ENCODE data around the gene SCRN1.

DNA sequence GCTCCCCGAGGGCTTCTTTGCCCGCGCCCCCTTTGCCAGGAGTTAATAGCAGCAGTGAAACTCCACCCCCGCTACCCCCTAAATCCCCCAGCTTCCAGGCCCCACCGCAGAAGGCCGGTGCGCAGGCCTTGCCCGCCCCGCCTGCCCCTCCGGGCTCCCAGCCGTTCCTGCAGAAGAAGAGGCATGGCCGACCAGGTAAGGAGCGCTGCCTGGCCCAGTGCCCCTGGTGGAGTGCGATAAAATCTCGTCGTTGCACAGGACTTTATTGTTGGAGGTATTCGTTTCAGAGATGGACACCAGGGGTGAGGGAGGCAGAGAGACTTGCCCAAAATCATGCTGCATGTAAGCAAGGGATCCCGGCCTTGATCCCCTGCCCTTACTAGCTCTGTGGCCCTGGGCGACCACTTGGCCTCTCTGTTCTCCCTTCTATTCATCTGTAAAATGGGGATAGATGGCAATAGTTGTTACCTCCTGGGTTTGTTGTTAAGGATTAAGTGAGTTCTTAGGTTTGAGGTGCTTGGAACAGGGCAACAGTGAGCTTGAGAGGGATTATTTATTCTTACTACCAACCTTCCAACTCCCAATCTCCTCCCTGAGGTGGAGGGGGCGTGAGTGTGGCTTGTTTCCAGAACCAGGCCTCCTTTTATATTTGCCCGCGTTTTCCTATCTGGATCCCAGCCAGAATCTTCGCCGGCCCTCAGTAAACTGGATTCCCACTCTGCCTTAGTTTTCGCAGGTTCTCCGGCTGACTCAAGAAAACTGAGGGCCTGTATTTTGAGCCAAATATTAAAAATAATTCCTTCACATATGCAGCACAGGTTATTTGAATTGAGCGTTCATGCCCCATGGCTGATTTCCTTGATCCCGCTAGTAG, 105.0 kb downstream of the SCRN1 start:
- TF ChIP-seq, protein P1, sequence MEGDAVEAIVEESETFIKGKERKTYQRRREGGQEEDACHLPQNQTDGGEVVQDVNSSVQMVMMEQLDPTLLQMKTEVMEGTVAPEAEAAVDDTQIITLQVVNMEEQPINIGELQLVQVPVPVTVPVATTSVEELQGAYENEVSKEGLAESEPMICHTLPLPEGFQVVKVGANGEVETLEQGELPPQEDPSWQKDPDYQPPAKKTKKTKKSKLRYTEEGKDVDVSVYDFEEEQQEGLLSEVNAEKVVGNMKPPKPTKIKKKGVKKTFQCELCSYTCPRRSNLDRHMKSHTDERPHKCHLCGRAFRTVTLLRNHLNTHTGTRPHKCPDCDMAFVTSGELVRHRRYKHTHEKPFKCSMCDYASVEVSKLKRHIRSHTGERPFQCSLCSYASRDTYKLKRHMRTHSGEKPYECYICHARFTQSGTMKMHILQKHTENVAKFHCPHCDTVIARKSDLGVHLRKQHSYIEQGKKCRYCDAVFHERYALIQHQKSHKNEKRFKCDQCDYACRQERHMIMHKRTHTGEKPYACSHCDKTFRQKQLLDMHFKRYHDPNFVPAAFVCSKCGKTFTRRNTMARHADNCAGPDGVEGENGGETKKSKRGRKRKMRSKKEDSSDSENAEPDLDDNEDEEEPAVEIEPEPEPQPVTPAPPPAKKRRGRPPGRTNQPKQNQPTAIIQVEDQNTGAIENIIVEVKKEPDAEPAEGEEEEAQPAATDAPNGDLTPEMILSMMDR (conservative IDR thresholded peaks at IDR 0.05 in 1 of 2, IDR thresholded peaks at IDR 0.05 in 1 of 2; ENCODE audit: extremely low read depth in 1 of 2, insufficient read depth in 1 of 2, low read depth in 1 of 2, low read length in 2 of 2) = no peak
- no peak for TF ChIP-seq EZH2 (IDR thresholded peaks at IDR 0.05; ENCODE audit: borderline replicate concordance, low read length)

All from mammary epithelial cell (primary cell).